Measurements from ENCODE around the gene DCP2.

GRCh38 chr5:112995764-112996618 is 19.4 kb downstream of the DCP2 start:
- TF ChIP-seq, protein P1, sequence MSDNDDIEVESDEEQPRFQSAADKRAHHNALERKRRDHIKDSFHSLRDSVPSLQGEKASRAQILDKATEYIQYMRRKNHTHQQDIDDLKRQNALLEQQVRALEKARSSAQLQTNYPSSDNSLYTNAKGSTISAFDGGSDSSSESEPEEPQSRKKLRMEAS (CRISPR knock-in tag; IDR thresholded peaks at IDR 0.05) = no peak
- TF ChIP-seq CREB1 (CRISPR knock-in tag; IDR thresholded peaks at IDR 0.05) (no peak), JUN (CRISPR knock-in tag; IDR thresholded peaks at IDR 0.05) (no peak), ZNF423 (CRISPR knock-in tag; IDR thresholded peaks at IDR 0.05) (no peak), E2F5 (CRISPR knock-in tag; IDR thresholded peaks at IDR 0.05) (no peak), TCF7 (CRISPR knock-in tag; IDR thresholded peaks at IDR 0.05; ENCODE audit: low read depth) (no peak), ZNF121 (CRISPR knock-in tag; IDR thresholded peaks at IDR 0.05) (no peak), GABPB1 (CRISPR knock-in tag; IDR thresholded peaks at IDR 0.05) (no peak), IRF2 (CRISPR knock-in tag; IDR thresholded peaks at IDR 0.05; ENCODE audit: borderline replicate concordance, low read depth) (no peak)
- TF ChIP-seq, protein P2, sequence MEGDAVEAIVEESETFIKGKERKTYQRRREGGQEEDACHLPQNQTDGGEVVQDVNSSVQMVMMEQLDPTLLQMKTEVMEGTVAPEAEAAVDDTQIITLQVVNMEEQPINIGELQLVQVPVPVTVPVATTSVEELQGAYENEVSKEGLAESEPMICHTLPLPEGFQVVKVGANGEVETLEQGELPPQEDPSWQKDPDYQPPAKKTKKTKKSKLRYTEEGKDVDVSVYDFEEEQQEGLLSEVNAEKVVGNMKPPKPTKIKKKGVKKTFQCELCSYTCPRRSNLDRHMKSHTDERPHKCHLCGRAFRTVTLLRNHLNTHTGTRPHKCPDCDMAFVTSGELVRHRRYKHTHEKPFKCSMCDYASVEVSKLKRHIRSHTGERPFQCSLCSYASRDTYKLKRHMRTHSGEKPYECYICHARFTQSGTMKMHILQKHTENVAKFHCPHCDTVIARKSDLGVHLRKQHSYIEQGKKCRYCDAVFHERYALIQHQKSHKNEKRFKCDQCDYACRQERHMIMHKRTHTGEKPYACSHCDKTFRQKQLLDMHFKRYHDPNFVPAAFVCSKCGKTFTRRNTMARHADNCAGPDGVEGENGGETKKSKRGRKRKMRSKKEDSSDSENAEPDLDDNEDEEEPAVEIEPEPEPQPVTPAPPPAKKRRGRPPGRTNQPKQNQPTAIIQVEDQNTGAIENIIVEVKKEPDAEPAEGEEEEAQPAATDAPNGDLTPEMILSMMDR (IDR thresholded peaks at IDR 0.05) = peak; percentile 82
- TF ChIP-seq, protein P3, sequence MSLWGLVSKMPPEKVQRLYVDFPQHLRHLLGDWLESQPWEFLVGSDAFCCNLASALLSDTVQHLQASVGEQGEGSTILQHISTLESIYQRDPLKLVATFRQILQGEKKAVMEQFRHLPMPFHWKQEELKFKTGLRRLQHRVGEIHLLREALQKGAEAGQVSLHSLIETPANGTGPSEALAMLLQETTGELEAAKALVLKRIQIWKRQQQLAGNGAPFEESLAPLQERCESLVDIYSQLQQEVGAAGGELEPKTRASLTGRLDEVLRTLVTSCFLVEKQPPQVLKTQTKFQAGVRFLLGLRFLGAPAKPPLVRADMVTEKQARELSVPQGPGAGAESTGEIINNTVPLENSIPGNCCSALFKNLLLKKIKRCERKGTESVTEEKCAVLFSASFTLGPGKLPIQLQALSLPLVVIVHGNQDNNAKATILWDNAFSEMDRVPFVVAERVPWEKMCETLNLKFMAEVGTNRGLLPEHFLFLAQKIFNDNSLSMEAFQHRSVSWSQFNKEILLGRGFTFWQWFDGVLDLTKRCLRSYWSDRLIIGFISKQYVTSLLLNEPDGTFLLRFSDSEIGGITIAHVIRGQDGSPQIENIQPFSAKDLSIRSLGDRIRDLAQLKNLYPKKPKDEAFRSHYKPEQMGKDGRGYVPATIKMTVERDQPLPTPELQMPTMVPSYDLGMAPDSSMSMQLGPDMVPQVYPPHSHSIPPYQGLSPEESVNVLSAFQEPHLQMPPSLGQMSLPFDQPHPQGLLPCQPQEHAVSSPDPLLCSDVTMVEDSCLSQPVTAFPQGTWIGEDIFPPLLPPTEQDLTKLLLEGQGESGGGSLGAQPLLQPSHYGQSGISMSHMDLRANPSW (CRISPR knock-in tag; conservative IDR thresholded peaks at IDR 0.05; ENCODE audit: low read depth) = no peak
- TF ChIP-seq, protein P4, sequence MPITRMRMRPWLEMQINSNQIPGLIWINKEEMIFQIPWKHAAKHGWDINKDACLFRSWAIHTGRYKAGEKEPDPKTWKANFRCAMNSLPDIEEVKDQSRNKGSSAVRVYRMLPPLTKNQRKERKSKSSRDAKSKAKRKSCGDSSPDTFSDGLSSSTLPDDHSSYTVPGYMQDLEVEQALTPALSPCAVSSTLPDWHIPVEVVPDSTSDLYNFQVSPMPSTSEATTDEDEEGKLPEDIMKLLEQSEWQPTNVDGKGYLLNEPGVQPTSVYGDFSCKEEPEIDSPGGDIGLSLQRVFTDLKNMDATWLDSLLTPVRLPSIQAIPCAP (CRISPR knock-in tag; IDR thresholded peaks at IDR 0.05) = no peak
- TF ChIP-seq, protein P5, sequence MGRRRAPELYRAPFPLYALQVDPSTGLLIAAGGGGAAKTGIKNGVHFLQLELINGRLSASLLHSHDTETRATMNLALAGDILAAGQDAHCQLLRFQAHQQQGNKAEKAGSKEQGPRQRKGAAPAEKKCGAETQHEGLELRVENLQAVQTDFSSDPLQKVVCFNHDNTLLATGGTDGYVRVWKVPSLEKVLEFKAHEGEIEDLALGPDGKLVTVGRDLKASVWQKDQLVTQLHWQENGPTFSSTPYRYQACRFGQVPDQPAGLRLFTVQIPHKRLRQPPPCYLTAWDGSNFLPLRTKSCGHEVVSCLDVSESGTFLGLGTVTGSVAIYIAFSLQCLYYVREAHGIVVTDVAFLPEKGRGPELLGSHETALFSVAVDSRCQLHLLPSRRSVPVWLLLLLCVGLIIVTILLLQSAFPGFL (CRISPR knock-in tag; IDR thresholded peaks at IDR 0.05; ENCODE audit: borderline replicate concordance) = no peak

Data from WTC11 (cell line).